ENCODE data around the gene STK17A. TPM values are rescaled to one million over a fixed set of nuclear protein-coding genes. Genes with fewer than 3 reads are reported as not detected.

The STK17A gene
- total RNA-seq, 2 donors from 2014 or later: 15.6 to 18.4 TPM

GRCh38 chr7:43612599-43613589 lies 30.0 kb downstream of the STK17A start:
- H3K9ac ChIP-seq (ENCODE audit: extremely low read depth, low read length, poor library complexity, severe bottlenecking): no peak overlapping the region
- Mint-ChIP-seq H3K4me3 (no peak overlapping the region), H3K9me3 (no peaks in the 10 kb centered on the region), H3K36me3 (ENCODE audit: low read depth) (peaks cover 40% of the 10 kb centered on the region), H3K4me1 (no peaks in the 10 kb centered on the region), H3K27me3 (ENCODE audit: insufficient read depth) (no peaks in the 10 kb centered on the region), H3K27ac (no peak overlapping the region)
- no peak for TF ChIP-seq CTCF (conservative IDR thresholded peaks at IDR 0.05)
- H3K27me3 ChIP-seq (ENCODE audit: control insufficient read depth, insufficient read depth, low read length, poor library complexity, severe bottlenecking): no peaks in the 10 kb centered on the region
- no peak overlapping the region for H3K27ac ChIP-seq (ENCODE audit: low read depth, low read length)
- H3K36me3 ChIP-seq (ENCODE audit: control insufficient read depth, insufficient read depth, low read length): peaks cover 42% of the 10 kb centered on the region
- no peaks in the 10 kb centered on the region for H3K9me3 ChIP-seq (ENCODE audit: control insufficient read depth, low read length)
- 97 to 100% methylated on average over 1 to 3 of the region's 3 CpGs for whole genome bisulfite sequencing, 2 experiments (ENCODE audit: insufficient coverage in 1 of 2, insufficient read length in 1 of 2)
- H3K4me3 ChIP-seq (ENCODE audit: low read length): no peak overlapping the region
- no peak for DNase-seq
- no peaks in the 10 kb centered on the region for H3K4me1 ChIP-seq (ENCODE audit: control insufficient read depth, insufficient read depth, low read length)

- Mint-ChIP-seq H3K27me3 (ENCODE audit: insufficient read depth) (no peaks in the 10 kb centered on the region), H3K4me3 (no peak overlapping the region), H3K36me3 (ENCODE audit: low read depth) (peaks cover 23% of the 10 kb centered on the region), H3K9me3 (no peaks in the 10 kb centered on the region), H3K27ac (no peak overlapping the region), H3K4me1 (peaks cover 1% of the 10 kb centered on the region)
- Histone ChIP-seq H3K9ac (ENCODE audit: extremely low read depth, low read length, poor library complexity, severe bottlenecking) (no peak overlapping the region), H3K36me3 (ENCODE audit: control insufficient read depth, insufficient read depth, low read length) (peaks cover 24% of the 10 kb centered on the region), H3K27me3 (ENCODE audit: control insufficient read depth, insufficient read depth, low read length, poor library complexity, severe bottlenecking) (no peaks in the 10 kb centered on the region), H3K4me1 (ENCODE audit: control insufficient read depth, insufficient read depth, low read length) (peaks cover 12% of the 10 kb centered on the region), H3K4me3 (ENCODE audit: low read length) (no peak overlapping the region), H3K9me3 (ENCODE audit: control insufficient read depth, low read length) (no peaks in the 10 kb centered on the region), H3K27ac (ENCODE audit: low read depth, low read length) (no peak overlapping the region)
- 90 to 98% methylated on average over 5 to 7 of the region's 7 CpGs for WGBS, 2 experiments (ENCODE audit: insufficient coverage in 1 of 2, insufficient read length in 1 of 2)
- no peak for TF ChIP-seq CTCF (conservative IDR thresholded peaks at IDR 0.05)
- DNase-seq: no peak
Observed at GRCh38 chr7:43615558-43616145, 32.7 kb downstream of the STK17A start.

DNA sequence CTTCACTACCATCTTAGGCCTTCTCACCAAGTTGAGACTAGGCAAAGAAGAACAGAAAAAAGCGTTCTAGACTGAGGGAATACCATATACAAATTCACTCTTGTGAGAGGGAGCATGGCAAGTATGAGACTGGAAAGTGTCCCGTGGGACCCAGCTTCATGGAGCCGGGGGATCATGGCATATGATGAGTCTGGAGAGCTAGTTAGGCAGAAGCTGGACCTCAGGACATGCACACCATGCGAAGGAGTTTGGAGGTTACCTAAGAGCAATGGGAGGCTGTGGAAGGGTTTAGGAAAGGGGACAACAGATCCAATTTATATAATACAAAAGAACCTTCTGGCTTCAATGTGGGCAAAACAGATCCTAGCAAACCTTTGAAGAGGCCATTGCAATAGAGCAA lies 34.1 kb downstream of the STK17A start:
- Histone ChIP-seq H3K36me3 (ENCODE audit: control insufficient read depth, insufficient read depth, low read length) (peaks cover 17% of the 10 kb centered on the region), H3K9ac (ENCODE audit: extremely low read depth, low read length, poor library complexity, severe bottlenecking) (no peak overlapping the region), H3K4me1 (ENCODE audit: control insufficient read depth, insufficient read depth, low read length) (peaks cover 12% of the 10 kb centered on the region), H3K27ac (ENCODE audit: low read depth, low read length) (no peak overlapping the region), H3K27me3 (ENCODE audit: control insufficient read depth, insufficient read depth, low read length, poor library complexity, severe bottlenecking) (no peaks in the 10 kb centered on the region), H3K4me3 (ENCODE audit: low read length) (no peak overlapping the region), H3K9me3 (ENCODE audit: control insufficient read depth, low read length) (no peaks in the 10 kb centered on the region)
- no peak for DNase-seq
- Mint-ChIP-seq H3K4me3 (no peak overlapping the region), H3K36me3 (ENCODE audit: low read depth) (peaks cover 20% of the 10 kb centered on the region), H3K4me1 (peaks cover 4% of the 10 kb centered on the region), H3K9me3 (no peaks in the 10 kb centered on the region), H3K27me3 (ENCODE audit: insufficient read depth) (no peaks in the 10 kb centered on the region), H3K27ac (no peak overlapping the region)
- 93 to 100% methylated on average over 3 to 4 of the region's 4 CpGs for WGBS, 2 experiments (ENCODE audit: insufficient coverage in 1 of 2, insufficient read length in 1 of 2)
- no peak for TF ChIP-seq CTCF (conservative IDR thresholded peaks at IDR 0.05)

All from endodermal cell (in vitro differentiated cells).